Panc1 (cell line): ENCODE data around the gene ZNF189. TPM values are rescaled to one million over a fixed set of nuclear protein-coding genes. Genes with fewer than 3 reads are reported as not detected.

ENCODE experiments used
- ATAC-seq: fragments of 200-7000 bp; cut with Tn5 transposase; 2 replicates; pipeline ENCODE4 v1.9.1; 2020; ENCODE audit warnings: mild to moderate bottlenecking, moderate library complexity
- BruUV-seq: library from RNA; stranded (reverse); fragments of 400-500 nt; replicated peaks from 2 replicates; lab custom pipeline; 2021; lab: Mats Ljungman, UMichigan
- CTCF ChIA-PET: fragments of 300-600 bp; sonication (Branson Sonifier 250); formaldehyde crosslinking; loops from one replicate; lab custom pipeline; 2022; ENCODE audit warnings: antibody characterized with exemption; lab: Charles Lee
- POLR2A ChIA-PET: fragments of 300-600 bp; sonication (Branson Sonifier 250); formaldehyde crosslinking; loops from one replicate; lab custom pipeline; 2022; ENCODE audit warnings: antibody characterized with exemption; lab: Charles Lee
- DNase-seq: peaks from one replicate; pipeline ENCODE4 v3.0.0-alpha.2; 2010; ENCODE audit warnings: low read depth, low spot score
- H3K27ac ChIP-seq: 2 replicates; pipeline ENCODE4 v1.5.1; 2011; ENCODE audit warnings: mild to moderate bottlenecking, low read length, inconsistent platforms
- H3K27me3 ChIP-seq: fragments of 200-500 bp; sonication (Bioruptor generic); 2 replicates; pipeline ENCODE4 v1.6.0; 2014; ENCODE audit warnings: low read length, inconsistent platforms; ENCODE audit not compliant: control insufficient read depth, insufficient read depth
- H3K36me3 ChIP-seq: fragments of 200-500 bp; sonication (Bioruptor generic); 2 replicates; pipeline ENCODE4 v1.5.1; 2014; ENCODE audit warnings: inconsistent platforms, mild to moderate bottlenecking, low read length, moderate library complexity; ENCODE audit not compliant: control insufficient read depth, insufficient read depth
- H3K4me1 ChIP-seq: 2 replicates; pipeline ENCODE4 v1.5.1; 2011; ENCODE audit warnings: inconsistent platforms, mild to moderate bottlenecking, low read length, moderate library complexity; ENCODE audit not compliant: control insufficient read depth, insufficient read depth
- H3K4me3 ChIP-seq, 2 experiments: 2 replicates each; pipeline ENCODE4 v1.5.1; 2011 to 2012; ENCODE audit warnings: low read depth in 2 of 2, low read length in 2 of 2, mild to moderate bottlenecking in 2 of 2, inconsistent platforms in 1 of 2, moderate library complexity in 1 of 2
- H3K9me3 ChIP-seq: fragments of 200-500 bp; sonication (Bioruptor generic); 2 replicates; pipeline ENCODE4 v1.5.1; 2014; ENCODE audit warnings: low read depth, mild to moderate bottlenecking, inconsistent platforms, low read length, moderate library complexity; ENCODE audit not compliant: control insufficient read depth, insufficient read depth
- POLR2AphosphoS5 ChIP-seq: IDR thresholded peaks from 2 replicates; pipeline ENCODE4 v1.6.1; 2012; ENCODE audit warnings: mild to moderate bottlenecking, low read depth, low read length, moderate library complexity
- SIN3A ChIP-seq: IDR thresholded peaks from 2 replicates; pipeline ENCODE4 v1.6.1; 2012; ENCODE audit warnings: low read depth, mild to moderate bottlenecking, low read length, moderate library complexity, borderline replicate concordance; ENCODE audit not compliant: insufficient read depth
- TCF7L2 ChIP-seq: IDR thresholded peaks from 2 replicates; pipeline ENCODE4 v1.6.1; 2011; ENCODE audit warnings: mild to moderate bottlenecking, low read depth, low read length, inconsistent platforms
- in situ Hi-C: cut with HindIII; loops from 2 replicates; pipeline ENCODE4 v1.10.0; 2016; ENCODE audit warnings: low sequenced_read_pairs, low pct_unique_long_range_greater_than_20kb
- intact Hi-C: fragments of 100-400 bp; cut with micrococcal nuclease; formaldehyde crosslinking; loops from one replicate; pipeline ENCODE4 v1.10.0; 2022; ENCODE audit not compliant: unreplicated experiment
- total RNA-seq: library from RNA; stranded (reverse); gene quantifications from one replicate; pipeline ENCODE4 v1.2.1, GENCODE V29; 2021; ENCODE audit not compliant: unreplicated experiment
- TF ChIP-seq, protein P1 (sequence below), 2 experiments: IDR thresholded peaks; 2 replicates each; pipeline ENCODE4 v1.6.1; 2011 to 2012; ENCODE audit warnings: low read depth in 2 of 2, control low read depth in 1 of 2, low read length in 1 of 2, mild to moderate bottlenecking in 1 of 2, moderate library complexity in 1 of 2; ENCODE audit not compliant: insufficient read depth in 1 of 2
- TF ChIP-seq, protein P2 (sequence below): fragments of 450-650 bp; IDR thresholded peaks from 2 replicates; pipeline ENCODE4 v1.5.1; 2017; ENCODE audit warnings: mild to moderate bottlenecking

ZNF189 gene
- total RNA-seq, 1 experiment from 2014 or later = 7.0 TPM

DNA sequence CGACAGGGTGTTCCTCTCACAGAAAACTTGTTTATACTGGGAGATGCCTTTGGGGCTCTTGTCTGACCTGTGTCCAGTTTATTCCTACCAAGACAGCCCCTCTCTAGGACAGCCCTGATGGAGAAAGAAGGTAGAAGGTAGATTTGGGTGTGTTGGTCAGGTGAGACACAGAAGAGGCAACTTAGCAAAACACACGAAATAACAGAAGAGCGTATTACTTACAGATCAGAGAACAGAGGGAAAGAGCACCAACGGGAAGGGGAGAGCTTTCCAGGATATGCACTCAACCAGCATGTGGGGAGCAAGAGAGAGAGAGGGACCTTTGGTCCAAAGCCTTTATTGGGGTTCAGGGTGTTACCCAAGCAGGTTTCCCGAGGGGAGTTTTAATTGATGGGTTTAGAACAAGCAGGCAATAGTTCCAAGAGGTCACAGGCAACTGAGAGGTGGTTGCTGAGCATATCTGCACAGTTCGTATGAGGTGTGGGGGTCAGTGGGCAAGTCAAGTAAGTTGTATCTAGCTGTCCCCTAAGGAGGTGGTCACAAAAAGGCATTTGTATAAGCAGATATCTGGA, 45.7 kb upstream of the ZNF189 start:
- ChIA-PET CTCF (no interaction called here), POLR2A (no interaction called here)
- Histone ChIP-seq H3K36me3 (no peaks in the 10 kb centered on the region), H3K27me3 (no peaks in the 10 kb centered on the region), H3K27ac (no peak overlapping the region), H3K4me1 (no peaks in the 10 kb centered on the region), H3K9me3 (no peaks in the 10 kb centered on the region), H3K4me3 (no peak overlapping the region)
- DNase-seq (no peak), ATAC-seq (no peak)
- in situ Hi-C loops = no loop called here
- intact Hi-C loops = no loop called here
- TF ChIP-seq, protein P1, sequence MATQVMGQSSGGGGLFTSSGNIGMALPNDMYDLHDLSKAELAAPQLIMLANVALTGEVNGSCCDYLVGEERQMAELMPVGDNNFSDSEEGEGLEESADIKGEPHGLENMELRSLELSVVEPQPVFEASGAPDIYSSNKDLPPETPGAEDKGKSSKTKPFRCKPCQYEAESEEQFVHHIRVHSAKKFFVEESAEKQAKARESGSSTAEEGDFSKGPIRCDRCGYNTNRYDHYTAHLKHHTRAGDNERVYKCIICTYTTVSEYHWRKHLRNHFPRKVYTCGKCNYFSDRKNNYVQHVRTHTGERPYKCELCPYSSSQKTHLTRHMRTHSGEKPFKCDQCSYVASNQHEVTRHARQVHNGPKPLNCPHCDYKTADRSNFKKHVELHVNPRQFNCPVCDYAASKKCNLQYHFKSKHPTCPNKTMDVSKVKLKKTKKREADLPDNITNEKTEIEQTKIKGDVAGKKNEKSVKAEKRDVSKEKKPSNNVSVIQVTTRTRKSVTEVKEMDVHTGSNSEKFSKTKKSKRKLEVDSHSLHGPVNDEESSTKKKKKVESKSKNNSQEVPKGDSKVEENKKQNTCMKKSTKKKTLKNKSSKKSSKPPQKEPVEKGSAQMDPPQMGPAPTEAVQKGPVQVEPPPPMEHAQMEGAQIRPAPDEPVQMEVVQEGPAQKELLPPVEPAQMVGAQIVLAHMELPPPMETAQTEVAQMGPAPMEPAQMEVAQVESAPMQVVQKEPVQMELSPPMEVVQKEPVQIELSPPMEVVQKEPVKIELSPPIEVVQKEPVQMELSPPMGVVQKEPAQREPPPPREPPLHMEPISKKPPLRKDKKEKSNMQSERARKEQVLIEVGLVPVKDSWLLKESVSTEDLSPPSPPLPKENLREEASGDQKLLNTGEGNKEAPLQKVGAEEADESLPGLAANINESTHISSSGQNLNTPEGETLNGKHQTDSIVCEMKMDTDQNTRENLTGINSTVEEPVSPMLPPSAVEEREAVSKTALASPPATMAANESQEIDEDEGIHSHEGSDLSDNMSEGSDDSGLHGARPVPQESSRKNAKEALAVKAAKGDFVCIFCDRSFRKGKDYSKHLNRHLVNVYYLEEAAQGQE (IDR thresholded peaks at IDR 0.05; ENCODE audit: insufficient read depth in 1 of 2, low read depth in 2 of 2, low read length in 1 of 2) = no peak
- TF ChIP-seq SIN3A (no peak), POLR2AphosphoS5 (no peak), TCF7L2 (no peak)
- TF ChIP-seq, protein P2, sequence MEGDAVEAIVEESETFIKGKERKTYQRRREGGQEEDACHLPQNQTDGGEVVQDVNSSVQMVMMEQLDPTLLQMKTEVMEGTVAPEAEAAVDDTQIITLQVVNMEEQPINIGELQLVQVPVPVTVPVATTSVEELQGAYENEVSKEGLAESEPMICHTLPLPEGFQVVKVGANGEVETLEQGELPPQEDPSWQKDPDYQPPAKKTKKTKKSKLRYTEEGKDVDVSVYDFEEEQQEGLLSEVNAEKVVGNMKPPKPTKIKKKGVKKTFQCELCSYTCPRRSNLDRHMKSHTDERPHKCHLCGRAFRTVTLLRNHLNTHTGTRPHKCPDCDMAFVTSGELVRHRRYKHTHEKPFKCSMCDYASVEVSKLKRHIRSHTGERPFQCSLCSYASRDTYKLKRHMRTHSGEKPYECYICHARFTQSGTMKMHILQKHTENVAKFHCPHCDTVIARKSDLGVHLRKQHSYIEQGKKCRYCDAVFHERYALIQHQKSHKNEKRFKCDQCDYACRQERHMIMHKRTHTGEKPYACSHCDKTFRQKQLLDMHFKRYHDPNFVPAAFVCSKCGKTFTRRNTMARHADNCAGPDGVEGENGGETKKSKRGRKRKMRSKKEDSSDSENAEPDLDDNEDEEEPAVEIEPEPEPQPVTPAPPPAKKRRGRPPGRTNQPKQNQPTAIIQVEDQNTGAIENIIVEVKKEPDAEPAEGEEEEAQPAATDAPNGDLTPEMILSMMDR = no peak
- no TSS peak for BruUV-seq

DNA sequence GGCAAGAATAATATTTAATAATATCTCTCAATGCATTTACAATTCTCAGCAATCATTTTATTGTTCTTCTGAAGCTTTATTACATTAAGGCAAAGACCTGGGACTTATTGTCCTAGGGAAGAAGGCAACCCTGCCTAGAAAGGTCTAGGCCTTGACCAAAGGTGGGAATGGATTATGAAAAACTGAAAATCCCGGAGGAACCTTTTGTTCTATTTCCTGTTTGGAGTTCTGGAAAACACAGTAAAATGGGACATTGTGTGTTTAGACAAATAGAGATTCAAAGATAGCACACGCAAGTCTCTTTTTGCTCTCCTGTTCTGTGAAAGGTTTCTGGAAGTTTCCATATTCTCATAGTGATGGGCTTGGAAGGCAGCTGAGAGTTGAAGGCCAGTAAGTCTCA, 45.0 kb upstream of the ZNF189 start:
- H3K4me3 ChIP-seq = no peak overlapping the region
- ATAC-seq = no peak
- ChIA-PET POLR2A (no interaction called here), CTCF (no interaction called here)
- DNase-seq = no peak
- BruUV-seq = no TSS peak
- TF ChIP-seq, protein P1 (IDR thresholded peaks at IDR 0.05; ENCODE audit: insufficient read depth in 1 of 2, low read depth in 2 of 2, low read length in 1 of 2) = no peak
- TF ChIP-seq POLR2AphosphoS5 = no peak
- TF ChIP-seq TCF7L2 = no peak
- TF ChIP-seq SIN3A = no peak
- TF ChIP-seq, protein P2 = no peak
- H3K9me3 ChIP-seq = no peaks in the 10 kb centered on the region
- H3K36me3 ChIP-seq = no peaks in the 10 kb centered on the region
- in situ Hi-C loops = no loop called here
- H3K4me1 ChIP-seq = no peaks in the 10 kb centered on the region
- intact Hi-C loops = no loop called here
- H3K27me3 ChIP-seq = no peaks in the 10 kb centered on the region
- H3K27ac ChIP-seq = no peak overlapping the region
